Measurements from ENCODE around the gene PPP1CB.
A peak's percentile ranks its signal among the peaks of the same experiment; 100 is the strongest.
"Not testable (repeated sequence)": the region's sequence is repeated elsewhere in the genome, so short reads cannot be mapped to it uniquely, and the experiment has no call there.

PPP1CB gene

GRCh38 chr2:28751252-28751955 lies at the start of gene PPP1CB:
PPP1CB (plus strand) TSS chr2:28751830; CDS start chr2:28752125, 295 bp downstream.
- DNase-seq (ENCODE audit: low read depth in 2 of 2) = peak; percentile 87 to 93

- no peak for DNase-seq (ENCODE audit: low read depth in 2 of 2)
Observed at GRCh38 chr2:28702415-28702861, 49.2 kb upstream of the PPP1CB start.

- DNase-seq (ENCODE audit: low read depth in 2 of 2) = no peak
Observed at GRCh38 chr2:28702878-28703277, 48.8 kb upstream of the PPP1CB start.

DNA sequence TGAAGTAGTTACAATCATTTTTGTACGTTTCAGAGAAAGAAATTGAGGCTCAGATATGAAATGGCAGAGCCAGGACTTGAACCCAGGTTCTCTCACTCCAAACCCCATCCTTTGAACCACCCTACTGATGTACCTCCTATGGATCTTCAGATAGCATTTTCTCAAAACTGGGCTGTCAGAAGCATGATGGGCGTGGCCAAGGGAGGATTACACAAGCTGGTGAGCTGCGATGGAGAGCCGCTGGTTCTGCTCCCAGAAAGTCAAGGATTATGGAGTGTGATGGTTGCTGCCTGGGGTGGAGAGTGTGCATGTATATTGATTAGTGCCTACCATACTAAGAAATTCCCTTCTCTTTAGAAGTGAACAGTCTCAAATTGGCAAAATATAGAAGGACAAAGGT lies 47.0 kb upstream of the PPP1CB start:
- DNase-seq (ENCODE audit: low read depth in 2 of 2) = no peak

- DNase-seq (ENCODE audit: low read depth in 2 of 2) = no peak
Observed at GRCh38 chr2:28705751-28706440, 45.7 kb upstream of the PPP1CB start.

GRCh38 chr2:28707592-28707991 lies 44.0 kb upstream of the PPP1CB start:
- DNase-seq (ENCODE audit: low read depth in 2 of 2) = no peak

DNA sequence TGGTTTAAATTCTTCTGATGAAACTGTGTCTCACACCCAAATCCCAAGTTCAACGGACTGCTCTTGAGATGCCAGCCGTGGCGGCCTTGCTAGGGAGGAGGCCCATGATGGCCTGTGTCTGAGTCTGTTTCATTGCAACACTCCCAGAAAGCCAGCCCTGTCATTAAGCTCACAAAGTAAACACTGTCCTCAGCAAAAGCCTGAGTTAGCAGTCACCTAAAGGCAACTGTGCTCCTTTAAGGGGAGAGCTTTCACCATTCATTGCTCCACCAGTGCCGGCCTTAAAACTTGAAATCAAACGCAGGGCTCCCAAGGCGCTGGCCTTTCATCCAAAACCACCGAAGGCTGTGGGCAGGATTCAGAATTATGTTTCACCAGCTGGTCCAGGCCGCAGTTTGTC lies 42.5 kb upstream of the PPP1CB start:
- no peak for DNase-seq (ENCODE audit: low read depth in 2 of 2)

GRCh38 chr2:28710545-28710944 lies 41.1 kb upstream of the PPP1CB start:
- DNase-seq (ENCODE audit: low read depth in 2 of 2) = no peak

DNA sequence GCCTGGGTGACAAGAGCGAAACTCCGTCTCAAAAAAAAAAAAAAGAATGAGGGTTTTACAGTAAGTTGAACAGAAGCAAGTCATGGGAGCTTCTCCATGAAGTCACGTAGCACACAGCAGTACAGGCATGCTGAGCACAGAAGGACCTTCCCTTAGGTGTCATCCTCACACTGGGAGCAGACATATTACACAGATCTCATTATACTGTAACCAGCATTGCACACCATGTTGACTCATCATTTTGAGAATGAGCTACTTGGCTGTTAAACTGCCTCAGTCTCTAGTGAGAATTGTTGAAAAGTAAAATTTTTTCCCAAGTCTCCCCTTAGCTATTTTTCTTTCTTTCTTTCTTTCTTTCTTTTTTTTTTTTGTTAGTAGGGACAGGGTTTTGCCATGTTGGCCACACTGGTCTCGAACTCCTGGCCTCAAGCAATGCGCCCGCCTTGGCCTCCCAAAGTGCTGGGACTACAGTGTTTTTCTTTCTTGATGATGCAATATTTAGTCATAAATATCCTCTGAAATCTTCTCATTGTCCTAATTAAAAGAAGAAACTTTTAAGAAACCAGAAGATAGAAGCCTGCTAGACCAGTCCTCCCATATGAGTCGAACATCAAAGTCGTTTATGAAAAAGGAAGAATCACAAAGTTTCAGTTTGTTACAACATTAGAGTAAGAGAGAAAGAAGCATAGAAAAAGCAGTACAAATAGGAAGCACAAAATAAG lies 37.9 kb upstream of the PPP1CB start:
- DNase-seq (ENCODE audit: low read depth in 2 of 2) = no peak

GRCh38 chr2:28716265-28716865 lies 35.3 kb upstream of the PPP1CB start:
- DNase-seq (ENCODE audit: low read depth in 2 of 2) = no peak

- DNase-seq (ENCODE audit: low read depth in 2 of 2) = no peak
Observed at GRCh38 chr2:28717339-28717758, 34.3 kb upstream of the PPP1CB start.

DNA sequence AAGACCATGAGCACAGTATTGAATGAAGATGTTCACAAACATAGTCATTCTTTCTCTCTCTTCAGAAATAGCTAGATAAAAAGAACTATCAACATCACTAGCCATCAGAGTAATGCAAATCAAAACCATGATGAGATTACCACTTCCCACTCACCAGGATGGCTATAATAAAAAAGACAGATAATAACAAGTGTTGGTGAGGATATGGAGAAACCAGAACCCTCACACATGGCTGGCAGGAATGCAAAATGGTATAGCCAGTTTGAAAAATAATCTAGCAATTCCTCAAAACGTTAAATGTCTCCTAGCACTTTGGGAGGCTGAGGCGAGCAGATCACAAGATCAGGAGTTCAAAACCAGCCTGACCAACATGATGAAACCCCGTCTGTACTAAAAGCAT lies 31.3 kb upstream of the PPP1CB start:
- DNase-seq (ENCODE audit: low read depth in 2 of 2) = no peak

- DNase-seq (ENCODE audit: low read depth in 2 of 2) = no peak
Observed at GRCh38 chr2:28721601-28722191, 29.9 kb upstream of the PPP1CB start.

GRCh38 chr2:28725021-28725711 lies 26.5 kb upstream of the PPP1CB start:
- no peak for DNase-seq (ENCODE audit: low read depth in 2 of 2)

DNA sequence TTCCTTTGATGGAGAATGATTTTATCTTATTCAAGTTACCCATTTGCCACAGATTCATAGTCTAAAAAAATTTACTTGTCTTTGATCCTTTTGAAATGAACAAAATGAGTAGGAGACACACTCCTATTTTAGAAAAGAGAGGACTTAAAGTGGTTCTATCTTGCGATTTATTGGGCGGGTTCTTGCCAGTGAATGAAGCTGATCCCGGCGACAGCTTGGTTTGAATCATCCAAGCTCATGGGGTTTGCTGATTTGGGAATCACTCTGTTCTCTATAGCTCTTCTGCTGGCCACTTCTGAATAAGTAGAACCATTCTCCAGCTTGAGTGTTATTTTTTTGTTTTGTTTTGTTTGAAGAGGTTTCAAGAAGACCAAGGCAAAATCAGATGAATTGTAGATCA lies 25.5 kb upstream of the PPP1CB start:
- DNase-seq (ENCODE audit: low read depth in 2 of 2) = no peak

GRCh38 chr2:28729698-28730097 lies 21.9 kb upstream of the PPP1CB start:
- no peak for DNase-seq (ENCODE audit: low read depth in 2 of 2)

DNA sequence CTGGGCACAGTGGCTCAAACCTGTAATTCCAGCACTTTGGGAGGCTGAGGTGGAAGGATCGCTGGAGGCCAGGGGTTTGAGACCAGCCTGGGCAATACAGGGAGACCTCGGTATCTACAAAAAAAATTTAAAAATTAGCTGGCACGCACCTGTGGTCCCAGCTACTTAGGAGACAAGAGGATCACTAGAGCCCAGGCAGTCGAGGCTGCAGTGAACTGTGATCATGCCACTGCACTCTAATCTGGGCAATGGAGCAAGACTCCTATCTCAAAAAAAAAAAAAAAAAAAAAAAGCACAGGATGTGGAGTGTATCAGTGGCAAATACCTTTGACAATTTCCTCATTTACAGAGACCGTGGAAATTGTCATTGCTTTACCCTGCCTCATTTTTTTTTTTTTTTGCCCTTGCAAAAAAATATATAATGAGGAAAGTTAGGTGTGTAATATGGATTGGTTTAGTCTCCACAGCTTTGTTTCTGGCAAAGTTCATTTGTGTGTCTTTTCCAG lies 20.9 kb upstream of the PPP1CB start:
- no peak for DNase-seq (ENCODE audit: low read depth in 2 of 2)

- no peak for DNase-seq (ENCODE audit: low read depth in 2 of 2)
Observed at GRCh38 chr2:28735511-28735910, 16.1 kb upstream of the PPP1CB start.

- DNase-seq (ENCODE audit: low read depth in 2 of 2) = no peak
Observed at GRCh38 chr2:28736034-28736433, 15.6 kb upstream of the PPP1CB start.

DNA sequence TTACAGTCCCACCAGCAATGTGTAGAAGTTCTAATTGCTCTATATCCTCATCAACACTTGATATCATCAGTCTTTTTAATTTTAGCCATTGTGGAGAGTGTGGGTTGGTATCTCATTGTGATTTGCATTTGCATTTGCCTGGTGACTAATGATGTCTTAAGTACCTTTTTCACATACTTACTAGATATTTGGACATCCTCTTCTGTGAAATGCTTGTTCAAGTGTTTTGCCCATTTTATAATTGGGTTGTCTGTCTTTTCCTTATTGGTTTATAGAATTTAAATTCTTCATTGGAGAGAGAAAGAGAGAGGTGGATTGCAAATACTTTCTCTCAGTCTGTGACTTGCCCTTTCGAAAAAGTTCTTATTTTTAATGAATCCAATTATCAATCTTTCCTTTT lies 14.0 kb upstream of the PPP1CB start:
- no peak for DNase-seq (ENCODE audit: low read depth in 2 of 2)

DNA sequence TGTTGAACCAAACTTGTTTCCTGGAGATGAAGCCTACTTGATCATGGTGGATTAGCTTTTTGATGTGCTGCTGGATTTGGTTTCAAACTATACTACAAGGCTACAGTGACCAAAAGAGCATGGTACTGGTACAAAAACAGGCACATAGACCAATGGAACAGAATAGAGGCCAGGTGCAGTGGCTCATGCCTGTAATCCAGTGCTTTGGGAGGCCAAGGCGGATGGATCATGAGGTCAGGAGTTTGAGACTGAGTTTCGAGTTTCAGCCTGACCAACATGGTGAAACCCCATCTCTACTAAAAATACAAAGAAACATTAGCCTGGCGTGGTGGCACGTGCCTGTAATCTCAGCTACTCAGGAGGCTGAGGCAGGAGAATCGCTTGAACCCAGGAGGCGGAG lies 9.0 kb upstream of the PPP1CB start:
- not testable (repeated sequence) for DNase-seq (ENCODE audit: low read depth in 2 of 2)

Data from stimulated activated CD4-positive, alpha-beta T cell treated with anti-CD3 and anti-CD28 coated beads, Interleukin-12 subunit alpha, Interleukin-12 subunit beta, amount 100 ng/mL, for 24 hours (primary cell).